GM04503 (cell line): ENCODE data around the gene SORCS3.

ENCODE experiments used
- DNase-seq: peaks from one replicate; pipeline ENCODE4 v3.0.0-alpha.2; 2012; ENCODE audit warnings: low read depth

SORCS3 gene

GRCh38 chr10:105268961-105269360, 627.9 kb downstream of the SORCS3 start:
- DNase-seq = no peak

- no peak for DNase-seq
Observed at GRCh38 chr10:105269689-105270088, 628.6 kb downstream of the SORCS3 start.

GRCh38 chr10:105274556-105275070, 633.5 kb downstream of the SORCS3 start:
- DNase-seq = no peak

GRCh38 chr10:105278439-105278838, 637.3 kb downstream of the SORCS3 start:
- DNase-seq = no peak

- no peak for DNase-seq
Observed at GRCh38 chr10:105279101-105279500, 638.0 kb downstream of the SORCS3 start.

GRCh38 chr10:105280895-105281294, 639.8 kb downstream of the SORCS3 start:
- no peak for DNase-seq

- no peak for DNase-seq
Observed at GRCh38 chr10:105284476-105285215, 643.6 kb downstream of the SORCS3 start.

GRCh38 chr10:105288026-105288425, 646.9 kb downstream of the SORCS3 start:
- no peak for DNase-seq

- no peak for DNase-seq
Observed at GRCh38 chr10:105288613-105289012, 647.5 kb downstream of the SORCS3 start.

- DNase-seq = no peak
Observed at GRCh38 chr10:105291571-105291970, 650.5 kb downstream of the SORCS3 start.

- no peak for DNase-seq
Observed at GRCh38 chr10:105292236-105292635, 651.1 kb downstream of the SORCS3 start.
